Measurements from ENCODE around the gene CEP78. TPM values are rescaled to one million over a fixed set of nuclear protein-coding genes. Genes with fewer than 3 reads are reported as not detected.

The CEP78 gene
- 29.7 TPM for total RNA-seq (ENCODE audit: unreplicated experiment)
- long read RNA-seq, partial matches to known transcripts: 2 of 3 reads
- long read RNA-seq, other reads (novel, unspliced or antisense): 0 of 3 reads

DNA sequence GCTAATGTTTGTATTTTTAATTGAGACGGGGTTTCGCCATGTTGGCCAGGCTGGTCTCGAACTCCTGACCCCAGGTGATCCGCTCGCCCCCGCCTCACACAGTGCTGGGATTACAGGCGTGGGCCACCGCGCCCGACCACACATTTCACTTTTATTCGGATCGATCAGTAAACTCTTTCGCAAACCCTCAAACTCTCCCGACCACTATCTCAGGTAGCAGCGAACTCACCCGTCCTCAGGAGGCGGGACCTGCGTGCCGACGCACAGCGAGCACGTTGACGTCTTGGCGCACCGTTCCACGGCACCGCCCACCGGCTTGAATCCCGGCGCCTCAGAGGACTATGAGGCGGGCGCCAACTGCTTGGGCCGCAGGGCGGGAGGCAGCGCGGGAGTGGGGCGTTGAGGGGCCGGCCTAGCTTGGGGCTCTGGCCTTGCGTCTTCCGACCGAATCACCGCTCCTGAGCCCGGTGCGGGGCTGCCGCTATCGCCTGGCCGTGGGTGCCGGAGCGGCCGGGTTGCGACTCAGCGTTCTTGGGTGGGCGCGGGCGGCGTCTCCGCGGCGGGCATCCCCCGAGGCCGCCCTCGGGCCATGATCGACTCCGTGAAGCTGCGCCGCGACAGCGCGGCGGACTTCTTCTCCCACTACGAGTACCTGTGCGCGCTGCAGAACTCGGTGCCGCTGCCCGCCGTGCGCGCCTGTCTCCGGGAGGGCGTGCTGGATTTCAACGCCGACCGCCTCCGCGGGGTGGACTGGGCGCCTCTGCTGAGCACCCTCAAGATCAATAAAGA, at the start of gene CEP78:
TSS of gene CEP78 (plus strand) at position 314 of the 789 bp plus-strand sequence. CDS start at position 590, 276 bp downstream.
- DNase-seq: peak; percentile 93
- TF ChIP-seq CTCF (IDR thresholded peaks at IDR 0.05; ENCODE audit: partially characterized antibody, unreplicated experiment): no peak
- H3K36me3 Mint-ChIP-seq (ENCODE audit: unreplicated experiment): no peaks in the 10 kb centered on the region
- H3K4me1 Mint-ChIP-seq (ENCODE audit: low read depth, unreplicated experiment): peaks cover 10% of the 10 kb centered on the region
- peaks cover 2% of the 10 kb centered on the region for H3K27me3 Mint-ChIP-seq (ENCODE audit: unreplicated experiment)
- H3K4me3 Mint-ChIP-seq (ENCODE audit: unreplicated experiment): peak within 1 kb of the TSS; percentile 97
- H3K27ac Mint-ChIP-seq (ENCODE audit: unreplicated experiment): peak within 1 kb of the TSS; percentile 65
- no peaks in the 10 kb centered on the region for H3K9me3 Mint-ChIP-seq (ENCODE audit: unreplicated experiment)

DNA sequence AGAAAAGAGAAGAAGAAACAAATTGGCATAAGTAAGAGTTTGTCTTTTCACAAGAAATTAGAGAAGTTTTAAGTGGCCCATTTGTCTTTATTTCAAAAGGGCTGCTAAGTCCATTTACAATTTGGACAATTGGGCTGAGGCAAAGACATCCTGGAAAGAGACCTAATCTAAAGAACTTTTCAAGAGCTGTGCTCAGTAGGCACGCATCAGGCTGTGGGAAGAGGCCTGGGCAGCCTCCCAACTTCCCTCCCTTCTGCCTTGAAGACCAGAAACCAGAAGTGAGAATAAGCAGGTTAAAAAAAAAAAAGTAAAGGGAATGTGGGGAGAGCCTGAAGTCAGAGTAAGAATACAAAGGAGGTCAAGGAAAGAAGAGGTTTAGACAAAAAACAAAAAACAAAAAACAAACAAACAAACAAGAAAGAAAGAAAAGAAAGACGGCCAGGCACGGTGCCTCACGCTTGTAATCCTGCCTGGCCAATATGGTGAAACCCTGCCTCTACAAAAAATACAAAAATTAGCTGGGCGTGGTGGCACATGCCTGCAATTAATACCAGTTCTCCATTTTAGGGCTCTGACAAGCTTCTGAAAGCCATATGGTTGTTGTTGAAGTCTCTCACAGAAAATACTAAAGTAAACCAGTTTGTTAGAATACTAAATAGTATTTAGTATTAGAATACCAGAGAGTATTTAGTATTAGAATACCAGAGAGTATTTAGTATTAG, 48.0 kb upstream of the CEP78 start:
- H3K27me3 Mint-ChIP-seq (ENCODE audit: unreplicated experiment): no peaks in the 10 kb centered on the region
- H3K9me3 Mint-ChIP-seq (ENCODE audit: unreplicated experiment): no peaks in the 10 kb centered on the region
- no peaks in the 10 kb centered on the region for H3K36me3 Mint-ChIP-seq (ENCODE audit: unreplicated experiment)

GRCh38 chr9:78188594-78188993, 47.3 kb upstream of the CEP78 start:
- Mint-ChIP-seq H3K27ac (ENCODE audit: unreplicated experiment) (no peak overlapping the region), H3K4me3 (ENCODE audit: unreplicated experiment) (no peak overlapping the region), H3K4me1 (ENCODE audit: low read depth, unreplicated experiment) (peaks cover 3% of the 10 kb centered on the region), H3K27me3 (ENCODE audit: unreplicated experiment) (no peaks in the 10 kb centered on the region), H3K9me3 (ENCODE audit: unreplicated experiment) (no peaks in the 10 kb centered on the region), H3K36me3 (ENCODE audit: unreplicated experiment) (no peaks in the 10 kb centered on the region)
- no peak for TF ChIP-seq CTCF (IDR thresholded peaks at IDR 0.05; ENCODE audit: partially characterized antibody, unreplicated experiment)
- DNase-seq: no peak

More for the DNA sequence above, 48.0 kb upstream of the CEP78 start:
- H3K27ac Mint-ChIP-seq (ENCODE audit: unreplicated experiment): no peak overlapping the region
- TF ChIP-seq CTCF (IDR thresholded peaks at IDR 0.05; ENCODE audit: partially characterized antibody, unreplicated experiment): no peak
- no peak overlapping the region for H3K4me3 Mint-ChIP-seq (ENCODE audit: unreplicated experiment)
- H3K4me1 Mint-ChIP-seq (ENCODE audit: low read depth, unreplicated experiment): peaks cover 3% of the 10 kb centered on the region
- DNase-seq: no peak

DNA sequence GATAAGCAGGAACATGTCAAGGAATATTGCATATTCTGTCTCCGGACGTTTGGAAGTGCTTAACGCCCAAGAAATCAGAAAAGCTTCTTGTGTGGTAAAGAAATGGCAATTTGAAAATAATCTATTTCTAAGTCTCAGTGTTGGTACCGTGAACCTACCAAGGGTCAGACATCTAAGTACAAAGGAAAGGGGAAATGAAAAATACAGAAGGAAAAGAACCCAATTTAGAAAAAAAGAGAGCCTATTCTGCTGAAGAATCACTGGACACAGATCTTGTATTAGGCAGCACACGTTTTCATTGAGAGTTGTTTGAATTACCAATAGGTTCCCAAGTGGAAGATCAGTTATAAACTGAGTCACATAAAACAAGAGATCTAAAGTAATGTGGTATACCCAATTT, 46.9 kb upstream of the CEP78 start:
- Mint-ChIP-seq H3K36me3 (ENCODE audit: unreplicated experiment) (no peaks in the 10 kb centered on the region), H3K4me1 (ENCODE audit: low read depth, unreplicated experiment) (peaks cover 3% of the 10 kb centered on the region), H3K27me3 (ENCODE audit: unreplicated experiment) (no peaks in the 10 kb centered on the region), H3K9me3 (ENCODE audit: unreplicated experiment) (no peaks in the 10 kb centered on the region), H3K27ac (ENCODE audit: unreplicated experiment) (no peak overlapping the region), H3K4me3 (ENCODE audit: unreplicated experiment) (no peak overlapping the region)
- no peak for TF ChIP-seq CTCF (IDR thresholded peaks at IDR 0.05; ENCODE audit: partially characterized antibody, unreplicated experiment)
- no peak for DNase-seq
